HG03108 (cell line): Measurements from ENCODE around the gene NQO2.

Source experiments
- ATAC-seq: cut with Tn5 transposase; IDR thresholded peaks from one replicate; pipeline ENCODE4 v1.9.1; 2021; ENCODE audit warnings: moderate library complexity; ENCODE audit not compliant: unreplicated experiment

The NQO2 gene, protein sequence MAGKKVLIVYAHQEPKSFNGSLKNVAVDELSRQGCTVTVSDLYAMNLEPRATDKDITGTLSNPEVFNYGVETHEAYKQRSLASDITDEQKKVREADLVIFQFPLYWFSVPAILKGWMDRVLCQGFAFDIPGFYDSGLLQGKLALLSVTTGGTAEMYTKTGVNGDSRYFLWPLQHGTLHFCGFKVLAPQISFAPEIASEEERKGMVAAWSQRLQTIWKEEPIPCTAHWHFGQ

DNA sequence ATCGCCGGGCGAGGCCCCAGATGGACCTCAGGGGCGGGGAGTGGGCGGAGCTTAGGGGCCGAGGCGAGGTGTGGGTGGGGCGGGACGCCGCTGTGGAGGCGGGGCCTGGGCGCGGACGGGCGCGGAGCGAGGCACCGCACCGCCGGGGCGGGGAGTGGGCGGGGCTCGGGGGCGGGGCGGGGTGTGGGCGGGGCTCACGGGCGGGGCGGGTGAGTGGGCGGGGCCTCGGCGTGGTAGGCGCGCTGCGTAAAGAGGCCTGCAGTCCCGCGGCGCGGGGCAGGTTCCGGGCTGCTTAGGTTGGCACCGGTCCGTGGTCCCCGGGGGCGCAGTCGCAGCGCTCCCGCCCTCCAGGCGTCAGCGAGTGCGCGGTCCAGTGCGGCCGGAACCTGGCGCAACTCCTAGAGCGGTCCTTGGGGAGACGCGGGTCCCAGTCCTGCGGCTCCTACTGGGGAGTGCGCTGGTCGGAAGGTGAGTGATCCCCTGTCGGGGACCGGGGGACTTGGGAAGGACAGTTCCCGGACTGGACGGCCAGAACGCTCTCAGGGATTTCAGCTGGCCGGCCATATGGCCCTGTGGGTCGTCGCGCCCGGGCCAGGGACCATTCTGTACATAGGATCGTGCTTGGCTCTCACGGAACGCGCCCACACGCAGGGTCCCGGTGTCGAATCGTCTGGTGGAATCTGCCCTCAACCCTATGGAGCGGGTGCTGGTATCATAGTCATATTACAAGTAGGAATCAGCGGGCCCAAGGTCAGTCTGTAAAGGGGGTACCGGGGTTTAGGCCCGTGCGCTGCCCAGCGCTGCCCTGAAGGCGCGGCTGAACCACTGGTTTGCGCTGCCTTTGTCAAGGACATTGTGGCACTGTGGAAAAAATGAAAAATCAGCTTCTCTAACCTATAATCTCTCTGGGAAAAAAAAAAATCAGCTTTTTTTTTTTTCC, at the start of gene NQO2:
Gene NQO2, plus strand, starts transcription at position 277 of the 940 bp plus-strand sequence. CDS start 6,659 bp downstream, outside the sequence.
- ATAC-seq = peak; percentile 68

DNA sequence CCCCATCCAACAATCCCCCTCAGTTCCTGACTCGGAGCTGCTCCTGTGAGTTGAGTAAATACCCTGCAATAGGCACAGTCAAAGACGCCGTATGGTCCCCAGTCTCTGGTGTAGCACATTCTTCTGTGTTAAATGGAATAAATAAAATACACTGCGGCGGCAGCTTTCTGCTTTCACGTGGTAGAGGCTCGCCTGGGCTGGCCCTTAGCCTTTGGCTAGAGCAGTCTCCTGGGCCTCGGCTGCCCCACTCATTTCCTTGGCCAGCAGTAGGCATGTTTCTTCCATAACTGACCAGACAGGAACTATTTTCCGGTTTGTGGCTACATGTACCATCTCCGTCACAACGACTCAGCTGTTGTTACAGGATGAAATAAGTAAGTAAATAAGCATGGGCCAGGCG, 49.0 kb upstream of the NQO2 start:
- no peak for ATAC-seq

DNA sequence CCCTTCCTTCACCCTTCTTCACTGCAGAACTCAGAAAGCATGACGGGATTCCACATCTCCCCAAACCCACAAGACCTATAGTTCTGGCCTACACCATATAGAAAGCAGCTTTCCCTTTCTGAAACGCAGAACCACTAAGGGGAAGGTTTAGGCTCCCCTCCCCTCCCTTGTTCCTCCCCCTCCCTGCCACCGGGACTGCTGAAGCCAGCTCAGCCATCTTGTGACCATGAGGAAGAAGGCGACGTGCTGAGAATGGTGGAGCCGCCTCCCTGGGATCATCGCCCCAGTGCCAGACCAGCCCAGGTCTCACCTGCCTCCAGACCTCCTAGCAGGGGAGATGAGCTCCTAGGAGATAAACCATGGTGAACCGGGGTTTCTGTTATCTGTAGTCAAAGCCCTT, 48.0 kb upstream of the NQO2 start:
- no peak for ATAC-seq

DNA sequence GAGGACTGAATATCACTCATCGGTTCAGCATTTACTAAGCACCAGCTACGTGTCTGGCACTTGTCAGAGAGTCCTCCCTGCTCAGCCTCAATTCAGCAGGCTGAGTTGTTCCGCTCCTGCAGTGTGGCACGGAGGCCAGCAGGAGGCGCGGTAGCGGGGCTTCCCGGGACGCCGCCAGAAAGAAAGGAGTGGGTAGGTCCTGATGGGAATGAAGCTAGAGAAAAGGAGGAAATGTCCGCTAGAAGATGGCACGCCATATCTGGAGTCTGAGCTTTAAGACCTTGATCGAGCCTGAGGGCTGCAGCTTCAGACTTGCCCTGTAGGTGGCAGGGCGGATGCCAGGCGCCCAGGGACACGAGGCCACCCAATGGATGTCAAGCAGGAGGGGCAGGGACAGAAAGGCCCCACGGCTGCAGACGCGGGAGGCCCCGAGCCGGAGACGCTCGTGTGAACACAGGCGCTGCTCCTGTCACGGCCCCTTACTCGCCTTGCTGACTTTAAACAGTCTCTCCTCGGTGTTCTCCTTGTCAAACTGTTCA, 47.1 kb upstream of the NQO2 start:
- peak; percentile 59 for ATAC-seq

DNA sequence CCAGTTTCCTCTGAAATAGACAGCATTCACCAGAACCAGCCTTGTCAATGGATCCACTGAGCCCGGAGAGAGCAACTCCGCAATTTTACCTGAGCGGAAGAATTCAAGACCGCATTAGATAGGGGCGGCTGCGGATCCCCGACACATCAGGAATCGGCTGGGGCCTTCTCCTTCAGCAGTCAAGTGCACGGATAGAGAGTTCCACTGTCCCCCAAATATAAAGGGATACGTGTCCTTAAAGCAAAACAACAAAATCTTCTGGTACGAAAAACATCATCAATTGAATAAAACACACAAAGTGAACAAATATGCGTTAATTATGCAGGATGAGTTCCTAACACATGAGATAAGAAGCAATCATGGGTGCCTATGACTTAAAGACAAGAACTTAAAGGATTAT, 46.6 kb upstream of the NQO2 start:
- no peak for ATAC-seq

DNA sequence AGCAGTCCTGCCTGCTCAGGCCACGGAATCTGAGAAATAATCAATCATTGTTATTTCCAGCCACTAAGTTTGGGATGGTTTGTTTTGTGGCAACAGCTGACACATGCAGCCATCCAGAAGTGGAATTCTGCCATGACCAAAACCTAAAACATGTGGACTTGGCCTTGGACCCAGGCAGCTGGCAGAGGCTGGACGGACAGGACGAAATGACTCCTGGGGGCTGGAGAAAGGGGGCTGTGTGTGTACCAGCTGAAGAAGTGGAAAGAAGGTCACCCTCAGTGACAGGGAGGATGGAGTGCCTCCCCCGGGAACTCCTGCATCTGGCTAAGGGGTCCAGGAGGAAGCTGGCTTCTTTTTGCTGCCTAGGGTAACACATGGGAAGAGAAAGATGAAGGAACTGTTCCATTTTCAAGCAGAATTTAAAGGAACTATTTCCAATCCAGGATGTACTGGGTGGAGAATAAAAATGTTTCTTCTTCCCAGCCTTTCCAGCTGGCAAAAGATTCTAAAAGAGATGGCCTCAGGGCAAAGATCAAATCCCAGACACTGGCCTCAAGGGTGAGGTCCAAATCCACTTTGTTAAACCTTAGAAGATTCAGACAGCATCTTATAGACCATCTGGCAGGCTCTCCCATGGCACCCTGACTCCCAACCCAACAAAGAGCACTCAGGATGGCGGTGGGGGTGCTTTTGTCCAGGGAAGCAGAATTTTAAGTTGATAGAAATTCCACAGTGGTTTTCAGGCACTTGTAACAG, 42.6 kb upstream of the NQO2 start:
- ATAC-seq = no peak

DNA sequence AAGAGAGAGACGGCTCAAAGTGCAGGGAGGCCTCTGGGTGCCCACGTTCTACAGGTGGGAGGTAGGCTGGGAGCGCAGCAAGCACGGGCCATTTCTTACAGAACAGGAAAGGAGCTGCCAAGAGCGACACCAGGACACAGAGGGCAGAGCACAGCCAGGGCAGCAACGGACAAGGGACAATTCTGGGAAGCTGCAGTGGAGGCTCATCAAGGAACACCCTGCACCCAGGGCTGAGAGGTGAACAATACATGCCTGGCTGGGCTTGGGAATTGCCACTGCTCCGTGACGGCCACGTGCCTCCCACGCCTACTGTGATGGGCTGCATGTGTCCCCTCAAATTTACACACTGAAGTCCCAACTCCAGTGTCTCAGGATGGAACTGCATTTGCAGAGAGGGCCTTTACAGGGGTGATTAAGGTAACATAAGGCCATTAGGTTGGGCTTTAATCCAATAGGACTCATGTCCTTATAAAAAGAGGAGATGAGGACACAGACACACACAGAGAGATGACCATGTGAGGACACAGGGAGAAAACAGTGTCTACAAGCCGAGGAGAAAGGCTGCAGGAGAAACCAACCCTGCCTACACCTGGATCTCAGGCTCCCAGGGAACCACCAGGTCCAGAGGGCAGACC, 41.9 kb upstream of the NQO2 start:
- no peak for ATAC-seq

DNA sequence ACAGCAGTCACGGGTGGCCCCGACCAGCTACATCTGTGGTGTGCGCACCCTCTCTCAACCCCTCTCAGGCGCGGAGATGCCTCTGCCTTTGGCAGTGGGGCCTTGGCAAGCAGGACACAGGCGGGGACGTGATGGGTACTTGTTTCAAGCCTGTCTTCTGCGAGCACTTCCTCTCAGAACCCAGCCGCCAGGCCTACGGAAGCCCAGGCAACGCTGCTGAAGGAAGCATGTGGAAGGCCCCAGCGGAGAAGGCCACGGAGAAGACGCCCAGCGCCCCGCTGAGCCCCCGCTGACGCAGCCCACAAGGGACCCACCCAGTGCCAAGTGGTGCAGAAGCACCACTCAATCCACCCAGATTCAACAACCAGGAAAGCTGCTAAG, 41.4 kb upstream of the NQO2 start:
- no peak for ATAC-seq

DNA sequence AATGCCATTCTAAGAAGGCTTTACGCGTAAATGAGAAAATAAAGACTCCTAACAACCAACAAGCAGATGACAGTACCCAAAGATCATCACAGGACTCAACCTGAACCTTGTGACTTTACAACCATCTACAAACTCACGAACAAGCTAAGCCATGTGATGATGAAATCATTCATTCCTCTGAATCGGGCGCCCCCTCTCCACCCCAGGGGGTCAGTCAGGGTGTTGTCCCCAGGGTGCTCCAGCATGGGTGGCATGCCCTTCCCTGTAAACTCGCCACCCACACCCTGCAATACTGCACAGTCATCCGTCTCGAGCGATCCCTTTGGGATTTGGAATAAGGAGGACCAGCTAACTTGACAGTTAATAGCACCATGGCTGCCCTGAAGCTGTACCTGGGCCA, 40.9 kb upstream of the NQO2 start:
- no peak for ATAC-seq

DNA sequence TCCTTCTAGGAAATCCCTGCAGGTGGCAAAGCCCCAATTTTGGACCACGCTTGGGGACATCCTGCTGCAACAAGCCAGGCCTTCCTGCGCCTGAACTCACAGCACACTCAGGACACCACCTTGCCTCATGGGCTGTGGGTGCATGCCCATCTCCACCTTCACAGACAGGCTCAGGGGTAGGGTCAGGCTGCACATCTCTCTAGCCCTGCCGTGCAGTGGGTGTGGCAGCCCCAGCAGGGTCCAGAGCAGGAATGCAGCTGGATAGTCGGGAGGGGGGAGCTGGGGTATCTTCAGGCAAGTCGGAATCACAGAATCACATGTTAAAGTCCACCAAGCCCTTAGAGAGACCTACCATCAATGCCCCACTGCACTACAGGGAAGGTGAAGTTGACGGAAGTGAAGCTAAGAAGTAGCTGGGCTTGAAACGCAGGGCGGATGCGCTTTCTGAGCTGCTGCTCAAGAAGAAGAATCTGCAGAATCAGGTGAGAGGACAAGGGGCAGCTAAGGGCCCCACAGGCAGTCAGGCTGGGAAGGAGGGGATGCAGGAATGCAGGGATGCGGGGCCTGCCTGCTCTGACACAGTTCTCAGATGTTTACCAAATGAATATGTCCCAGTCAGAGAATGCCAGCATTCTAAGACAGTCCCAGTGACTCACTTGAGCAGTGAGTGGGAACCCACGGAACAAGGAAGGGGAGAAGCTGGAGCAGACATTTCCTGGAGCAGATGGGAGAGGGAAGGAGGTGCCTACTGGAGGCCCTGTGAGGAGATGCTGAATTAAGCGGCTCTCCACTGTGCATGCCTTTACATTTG, 39.6 kb upstream of the NQO2 start:
- ATAC-seq = no peak

DNA sequence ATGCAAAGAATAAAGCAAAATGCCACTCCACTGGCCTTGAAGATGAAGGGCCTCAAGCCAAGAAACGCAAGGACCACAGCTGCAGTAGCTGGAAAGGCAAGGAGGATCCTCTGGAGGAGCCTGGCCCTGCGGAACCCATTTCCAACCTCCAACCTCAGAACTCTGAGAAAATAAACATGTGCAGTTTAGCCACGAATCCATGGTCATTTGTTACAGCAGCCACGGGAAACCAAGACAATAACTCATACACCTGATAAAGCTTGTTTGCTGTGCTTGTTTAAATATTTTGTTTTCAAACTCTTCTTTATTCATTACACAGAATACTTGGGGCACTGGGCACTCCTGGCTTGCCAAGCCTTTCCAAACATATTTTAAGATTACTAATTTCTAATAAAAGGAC, 38.8 kb upstream of the NQO2 start:
- ATAC-seq = no peak

DNA sequence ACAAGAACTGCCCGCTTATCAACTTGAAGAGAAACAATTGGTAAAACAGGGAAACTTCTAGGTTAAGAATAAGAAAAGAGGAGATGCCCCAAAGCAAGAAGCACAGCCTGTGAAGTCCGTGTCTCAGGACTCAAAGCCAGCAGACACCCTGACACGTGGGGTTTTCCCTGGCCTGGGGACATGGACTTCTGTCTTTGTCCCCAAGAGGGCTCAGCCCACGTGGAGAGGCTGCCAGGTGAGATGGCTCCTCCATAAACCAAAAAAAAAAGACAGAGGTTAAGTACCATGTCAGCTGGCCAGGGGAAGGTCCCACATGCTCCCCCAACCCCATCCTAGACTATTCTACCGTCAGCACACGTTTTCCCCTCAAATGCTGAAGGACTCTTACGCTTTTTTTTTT, 38.2 kb upstream of the NQO2 start:
- no peak for ATAC-seq

DNA sequence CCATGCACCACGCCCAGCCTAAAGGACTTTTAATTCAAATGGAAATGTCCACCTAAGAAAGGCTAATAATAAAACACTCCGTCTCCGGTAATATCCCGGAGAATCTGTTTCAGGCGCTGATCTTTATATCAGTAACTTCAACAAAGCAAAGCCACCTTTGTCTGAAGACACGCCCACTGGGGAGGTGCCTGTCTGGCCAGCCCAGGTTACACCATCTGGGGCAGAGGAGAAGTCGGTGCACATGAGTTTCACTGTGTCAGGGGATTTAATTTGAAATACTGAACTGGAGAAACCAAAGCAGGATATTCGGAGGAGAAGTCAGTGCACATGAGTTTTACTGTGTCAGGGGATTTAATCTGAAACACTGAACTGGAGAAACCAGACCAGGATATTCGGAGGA, 37.7 kb upstream of the NQO2 start:
- no peak for ATAC-seq

DNA sequence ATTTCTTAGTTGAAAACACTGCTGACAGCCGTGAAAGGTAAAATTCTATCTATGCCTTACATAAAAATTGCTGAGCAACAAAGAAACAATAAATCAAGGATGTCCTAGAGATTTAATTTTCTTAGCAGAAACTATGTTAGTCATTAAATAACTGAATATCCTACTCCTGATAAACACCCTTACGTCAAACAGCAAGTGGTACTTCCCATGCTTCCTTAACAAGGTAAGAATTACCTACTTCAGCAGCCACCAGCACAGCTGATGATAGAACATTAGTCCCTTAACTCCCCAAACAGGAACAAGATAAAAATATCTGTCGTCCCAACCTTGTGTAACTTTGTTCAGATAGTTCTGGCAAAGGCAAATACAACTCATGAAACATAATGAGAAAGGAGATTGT, 37.1 kb upstream of the NQO2 start:
- ATAC-seq = no peak

DNA sequence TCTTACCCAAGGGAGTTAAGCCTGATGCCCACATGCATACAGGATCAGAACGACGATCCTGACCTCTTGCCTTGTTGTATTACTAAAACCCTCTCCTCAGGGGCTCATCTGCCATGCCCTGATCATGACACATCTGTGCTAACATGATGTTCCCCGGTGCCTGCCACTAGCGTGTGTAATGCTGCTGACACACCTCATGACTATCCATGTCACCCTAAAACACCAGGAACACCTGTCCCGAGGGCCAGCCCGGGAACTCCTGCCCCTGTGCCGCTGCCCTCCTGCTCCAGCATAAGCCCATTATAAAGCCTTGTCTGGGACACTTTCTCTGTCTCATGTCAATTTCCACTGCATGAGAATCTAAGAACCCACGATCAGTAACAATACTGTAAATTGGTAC, 35.9 kb upstream of the NQO2 start:
- ATAC-seq = no peak

DNA sequence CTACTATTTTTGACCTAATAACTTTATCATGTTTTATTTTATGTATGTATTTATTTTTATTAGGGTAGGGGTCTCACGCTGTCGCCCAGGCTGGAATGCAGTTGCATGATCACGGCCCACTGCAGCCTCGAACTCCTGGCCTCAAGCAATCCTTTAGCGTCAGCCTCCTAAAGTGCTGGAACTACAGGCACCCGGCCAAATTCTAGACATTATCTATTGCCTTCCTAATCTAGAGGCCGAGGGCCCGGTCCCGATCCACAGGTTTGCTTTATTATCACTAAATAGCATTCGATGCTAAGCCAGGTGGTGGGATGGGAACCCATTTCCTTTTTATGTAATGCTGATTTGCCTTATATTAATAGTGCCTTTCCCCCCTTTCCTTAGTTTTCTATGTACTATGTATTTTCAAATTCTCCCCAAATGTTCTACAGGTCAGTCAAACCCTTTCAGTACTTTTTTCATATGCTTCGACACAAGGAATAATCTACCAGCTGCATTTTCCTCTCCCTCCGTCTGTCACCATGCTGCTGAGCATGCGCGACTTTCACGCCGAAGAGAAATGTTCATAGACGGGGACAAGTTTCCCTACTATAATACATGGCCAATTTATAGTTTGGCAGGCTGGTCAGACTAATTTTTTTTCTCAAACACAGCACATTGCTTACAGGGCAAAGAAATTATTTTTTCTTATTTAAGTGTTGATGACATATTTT, 34.7 kb upstream of the NQO2 start:
- no peak for ATAC-seq

DNA sequence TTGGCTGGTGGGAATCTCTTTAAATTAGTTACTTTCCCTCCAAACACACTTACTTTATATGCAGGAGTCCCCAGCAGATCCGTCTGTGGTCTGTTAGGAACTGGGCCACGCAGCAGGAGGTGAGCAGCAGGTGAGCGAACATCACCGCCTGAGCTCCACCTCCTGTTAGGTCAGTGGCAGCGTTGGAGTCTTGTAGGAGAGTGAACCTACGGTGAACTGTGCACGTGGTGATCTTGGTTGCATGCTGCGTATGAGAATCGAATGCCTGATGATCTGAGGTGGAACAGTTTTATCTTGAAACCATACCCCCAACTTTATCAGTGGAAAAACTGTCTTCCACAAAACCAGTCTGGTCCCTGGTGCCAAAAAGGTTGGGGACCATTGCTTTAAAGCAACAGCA, 33.3 kb upstream of the NQO2 start:
- ATAC-seq = no peak

DNA sequence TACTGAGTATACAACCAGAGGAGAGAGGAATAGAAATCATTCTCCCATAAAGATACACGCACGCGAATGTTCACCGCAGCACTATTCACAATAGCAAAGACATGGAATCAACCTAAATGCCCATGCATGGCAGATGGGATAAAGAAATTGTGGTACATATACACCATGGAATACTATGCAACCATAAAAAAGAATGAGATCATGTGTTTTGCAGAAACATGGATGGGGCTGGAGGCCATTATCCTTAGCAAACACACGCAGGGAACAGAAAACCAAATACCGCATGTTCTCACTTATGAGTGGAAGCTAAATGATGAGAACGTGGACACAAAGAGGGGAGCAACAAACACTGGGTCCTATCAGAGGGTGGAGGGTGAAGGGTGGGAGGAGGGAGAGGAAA, 31.8 kb upstream of the NQO2 start:
- ATAC-seq = no peak

DNA sequence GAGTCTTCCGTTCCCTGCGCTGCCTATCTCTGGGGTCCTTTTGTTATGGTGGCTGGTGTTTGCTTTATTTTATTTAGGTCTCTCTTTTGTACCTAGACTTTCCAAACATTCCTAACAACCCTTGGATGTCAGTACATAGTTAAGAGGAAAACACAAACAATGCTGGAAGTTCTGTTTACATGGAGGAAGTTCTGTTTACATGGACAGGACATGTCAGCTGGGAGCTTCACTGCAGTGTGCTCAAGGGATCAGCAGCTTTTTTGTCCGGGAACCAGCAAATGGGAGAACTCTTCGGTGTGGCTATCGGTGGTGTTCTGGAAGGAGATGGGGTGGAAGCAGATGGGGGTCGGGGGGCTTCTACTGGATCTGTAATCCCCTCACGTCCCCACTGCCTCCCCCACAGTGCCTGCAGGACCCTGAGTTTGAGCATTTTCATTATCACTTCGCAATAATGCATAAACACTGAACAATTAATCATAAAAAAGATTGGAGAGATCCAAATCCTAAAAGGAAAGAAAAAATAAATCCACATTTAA, 31.0 kb upstream of the NQO2 start:
- ATAC-seq = no peak
